NOMO-1 (cell line): ENCODE results near the gene HHATL.
A peak's percentile ranks its signal among the peaks of the same experiment; 100 is the strongest.

Experiments
- DNase-seq, 2 experiments: peaks; one replicate each; lab custom pipeline; 2025; ENCODE audit not compliant: unreplicated experiment in 2 of 2; lab: John Stamatoyannopoulos, UW

Gene HHATL, protein sequence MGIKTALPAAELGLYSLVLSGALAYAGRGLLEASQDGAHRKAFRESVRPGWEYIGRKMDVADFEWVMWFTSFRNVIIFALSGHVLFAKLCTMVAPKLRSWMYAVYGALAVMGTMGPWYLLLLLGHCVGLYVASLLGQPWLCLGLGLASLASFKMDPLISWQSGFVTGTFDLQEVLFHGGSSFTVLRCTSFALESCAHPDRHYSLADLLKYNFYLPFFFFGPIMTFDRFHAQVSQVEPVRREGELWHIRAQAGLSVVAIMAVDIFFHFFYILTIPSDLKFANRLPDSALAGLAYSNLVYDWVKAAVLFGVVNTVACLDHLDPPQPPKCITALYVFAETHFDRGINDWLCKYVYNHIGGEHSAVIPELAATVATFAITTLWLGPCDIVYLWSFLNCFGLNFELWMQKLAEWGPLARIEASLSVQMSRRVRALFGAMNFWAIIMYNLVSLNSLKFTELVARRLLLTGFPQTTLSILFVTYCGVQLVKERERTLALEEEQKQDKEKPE

DNA sequence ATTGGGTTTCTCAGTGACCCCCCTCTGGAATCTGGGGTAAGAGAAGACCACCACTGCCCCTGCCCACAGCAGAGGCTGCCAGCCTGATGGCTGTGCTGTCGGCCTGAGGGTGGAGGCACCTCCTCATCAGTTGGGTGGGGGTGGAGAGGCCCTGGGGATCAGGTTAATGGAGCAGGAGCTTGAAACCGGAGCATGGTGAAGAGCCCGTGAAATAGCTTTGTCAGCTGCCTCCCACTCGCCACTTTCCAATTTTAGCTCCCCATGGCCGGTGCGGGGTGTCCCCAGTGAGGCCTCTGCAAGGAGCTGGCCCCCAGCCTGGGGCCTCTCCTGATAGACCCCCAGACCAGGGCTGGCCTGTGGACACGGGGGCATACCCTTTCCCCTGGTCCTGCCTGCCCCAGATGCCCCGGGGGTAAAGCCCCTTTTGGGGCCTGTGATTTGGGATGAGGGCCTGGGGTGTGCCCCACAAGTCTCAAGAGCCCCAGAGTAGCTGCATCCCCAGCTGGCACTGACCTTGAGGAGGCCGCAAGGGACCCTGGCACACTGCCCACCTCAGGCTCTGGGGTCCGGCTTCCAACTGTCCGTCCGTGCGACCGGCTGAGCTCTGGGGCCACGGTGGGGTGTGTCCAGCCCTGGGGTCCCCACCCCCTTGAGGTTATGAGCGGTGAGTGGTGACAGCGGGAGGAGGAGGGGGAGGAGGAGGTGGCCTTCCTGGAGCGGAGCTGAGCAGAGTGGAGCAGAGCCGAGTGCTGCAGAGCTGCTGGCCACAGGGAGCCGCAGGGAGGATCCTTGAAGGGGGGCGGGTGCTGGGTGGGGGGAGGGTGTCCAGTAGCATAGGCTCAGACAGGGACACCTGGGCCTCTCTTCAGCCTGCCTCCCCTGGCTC, at the start of gene HHATL:
Gene HHATL, minus strand, starts transcription at position 733 of the 886 bp plus-strand sequence. CDS start 1,972 bp downstream, outside the sequence.
- DNase-seq: no peak

DNA sequence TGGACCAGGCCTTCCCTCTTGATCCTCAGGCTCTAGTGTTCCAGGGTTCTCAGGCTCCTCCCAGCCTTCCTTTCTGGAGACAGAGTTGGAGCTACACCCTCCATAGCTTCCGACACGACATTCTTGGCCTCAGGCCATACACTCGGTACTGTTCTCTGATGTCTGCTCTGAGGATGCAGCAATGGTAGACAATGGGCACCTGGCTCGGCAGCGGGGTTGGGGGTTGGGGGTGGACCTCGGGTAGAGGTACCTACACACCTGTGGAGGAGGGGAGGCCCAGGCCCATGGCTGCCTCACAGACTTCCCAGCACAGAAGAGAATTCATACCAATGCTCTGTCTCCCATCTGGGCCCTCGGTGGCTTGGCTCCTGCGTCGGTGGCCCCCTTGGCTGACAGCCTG, 49.0 kb upstream of the HHATL start:
- no peak for DNase-seq

DNA sequence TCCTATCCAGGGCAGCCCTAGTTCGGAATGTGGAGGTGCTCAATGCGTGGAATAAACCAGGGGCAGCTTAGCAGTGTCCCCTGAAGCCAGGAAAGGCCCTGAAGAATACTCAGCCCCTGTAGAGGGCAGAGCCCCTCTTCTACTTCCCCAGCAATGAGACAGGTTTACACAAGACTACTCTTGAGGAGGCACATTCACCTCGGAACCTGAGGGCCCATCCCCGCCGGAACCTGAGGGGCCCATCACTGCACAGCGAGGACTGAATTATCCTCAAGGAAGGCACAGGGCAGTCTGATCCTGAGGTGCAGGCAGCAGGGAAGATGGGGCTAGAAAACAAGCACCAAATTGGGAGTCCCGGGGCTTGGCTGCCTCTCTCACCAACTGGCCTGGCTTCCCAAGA, 48.2 kb upstream of the HHATL start:
- no peak for DNase-seq

DNA sequence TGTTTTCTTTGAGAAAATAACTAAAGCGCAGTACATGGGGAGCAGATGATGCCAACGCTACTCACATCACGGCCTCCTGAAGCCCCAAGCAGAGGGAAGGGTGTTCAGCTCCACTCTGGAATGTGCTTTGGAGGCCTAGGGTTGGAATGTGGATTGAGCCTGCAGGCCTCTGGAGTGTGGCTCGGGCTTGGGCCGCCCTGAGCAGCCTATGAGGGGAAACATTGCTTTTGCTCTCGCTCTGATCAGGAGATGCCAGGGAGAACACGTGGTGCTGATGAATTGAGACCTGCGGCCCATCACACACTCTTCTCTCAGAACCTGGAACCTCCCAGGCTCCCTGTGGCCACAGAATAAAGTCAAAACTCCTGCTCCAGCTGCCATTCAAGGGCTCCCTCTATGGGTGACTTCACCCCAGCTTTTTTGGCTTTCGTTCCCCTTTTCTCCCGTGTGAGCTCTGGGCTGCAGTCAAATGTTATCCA, 47.2 kb upstream of the HHATL start:
- DNase-seq: peak; percentile 26 to 40

DNA sequence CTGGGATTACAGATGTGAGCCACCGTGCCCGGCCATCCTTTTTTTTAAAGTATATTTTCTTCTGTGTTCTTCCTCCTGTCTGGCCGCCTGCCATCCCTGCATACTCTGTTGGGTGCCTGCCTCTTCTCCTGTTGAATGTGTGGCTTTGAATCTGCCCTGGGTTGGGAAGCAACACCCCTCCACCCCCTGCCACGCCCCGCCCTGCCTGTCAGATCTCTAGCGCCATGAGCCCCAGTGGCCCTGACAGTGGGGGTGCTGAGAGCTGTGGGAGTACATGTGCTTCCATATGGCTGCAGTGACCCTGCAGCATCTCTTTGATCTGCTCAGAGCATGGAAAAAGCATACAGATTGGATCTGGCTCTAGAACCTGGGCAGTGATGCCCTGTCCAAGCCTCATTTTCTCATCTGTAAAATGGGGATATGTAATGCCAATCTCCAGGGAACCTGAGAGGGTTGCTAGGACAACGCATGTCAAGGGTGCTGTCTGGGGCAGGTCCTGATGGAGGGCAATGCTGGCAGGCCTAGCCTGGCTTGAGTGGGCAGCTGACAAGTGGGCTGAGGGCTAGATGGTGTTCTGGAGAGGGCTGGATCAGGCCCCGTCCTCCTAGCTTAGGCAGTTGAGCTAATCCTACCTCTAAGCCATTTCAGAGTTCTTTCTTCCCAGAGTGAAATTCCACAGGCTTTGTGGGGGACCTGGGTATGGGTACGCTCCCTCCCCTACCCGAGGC, 46.6 kb upstream of the HHATL start:
- DNase-seq: no peak

DNA sequence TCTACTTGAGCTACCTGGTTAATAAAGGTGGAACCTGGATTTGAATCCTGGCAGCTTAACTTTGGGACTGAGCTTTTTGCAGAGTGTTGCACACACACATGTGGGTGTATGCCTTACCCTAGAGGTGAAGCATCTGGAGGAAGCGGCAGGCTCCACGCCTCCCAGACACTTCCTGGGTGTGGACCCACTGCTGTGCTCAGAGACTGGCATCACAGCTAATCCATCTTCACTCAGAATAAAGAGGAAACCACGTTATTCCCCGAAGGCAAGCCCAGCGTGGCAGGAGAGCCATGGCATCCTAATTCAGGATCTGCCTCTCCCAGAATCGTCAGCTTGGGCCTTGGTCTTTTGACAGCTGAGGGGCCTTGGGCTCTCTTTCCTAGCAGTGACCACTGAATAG, 45.0 kb upstream of the HHATL start:
- no peak for DNase-seq

DNA sequence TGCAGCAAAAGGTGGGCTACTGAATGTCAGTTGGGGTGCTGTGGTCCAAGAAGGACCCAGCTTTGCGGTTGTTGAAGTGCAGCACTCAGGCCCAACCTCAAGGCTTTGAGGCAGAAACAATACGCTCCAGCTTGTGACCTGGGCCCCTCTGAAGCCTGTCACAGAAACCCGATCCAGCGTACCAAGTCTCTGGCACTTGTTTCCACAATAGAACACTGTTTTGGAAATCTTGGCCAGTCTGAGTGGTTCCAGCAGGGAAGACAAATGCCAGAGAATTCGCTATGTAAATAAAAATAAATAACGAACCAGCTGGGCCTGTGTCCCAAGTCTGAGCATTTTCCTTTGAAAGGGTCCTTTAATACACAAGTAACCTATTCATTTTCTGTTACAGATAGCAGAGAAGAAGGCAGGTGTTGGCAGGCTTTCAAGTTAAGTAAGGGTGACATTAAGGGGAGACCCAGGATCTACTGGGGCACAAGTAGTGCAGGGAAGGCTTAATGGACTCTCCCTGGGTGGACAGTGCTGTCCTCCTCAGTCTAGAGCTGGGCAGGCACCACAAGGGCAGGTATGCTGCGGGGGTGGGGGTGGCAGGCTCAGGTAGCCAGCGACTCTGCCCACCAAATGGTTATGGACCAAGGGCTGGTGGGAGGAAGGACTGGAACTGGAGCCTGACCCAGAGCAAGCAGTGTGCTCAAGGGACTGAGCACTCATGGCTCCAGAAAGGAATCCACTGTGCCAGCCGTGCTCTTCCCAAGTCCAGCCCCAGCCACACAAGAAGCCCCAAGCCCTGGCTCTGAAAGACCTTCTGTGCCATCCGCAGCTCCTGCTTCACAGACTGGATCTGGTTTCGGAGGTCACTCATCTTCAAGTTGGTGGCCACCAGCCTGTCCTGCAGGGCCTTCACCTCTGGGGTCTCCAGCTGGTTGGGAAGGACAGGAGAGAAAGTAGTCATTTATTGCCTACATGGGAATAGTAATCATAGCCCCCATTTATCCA, 44.2 kb upstream of the HHATL start:
- no peak for DNase-seq

DNA sequence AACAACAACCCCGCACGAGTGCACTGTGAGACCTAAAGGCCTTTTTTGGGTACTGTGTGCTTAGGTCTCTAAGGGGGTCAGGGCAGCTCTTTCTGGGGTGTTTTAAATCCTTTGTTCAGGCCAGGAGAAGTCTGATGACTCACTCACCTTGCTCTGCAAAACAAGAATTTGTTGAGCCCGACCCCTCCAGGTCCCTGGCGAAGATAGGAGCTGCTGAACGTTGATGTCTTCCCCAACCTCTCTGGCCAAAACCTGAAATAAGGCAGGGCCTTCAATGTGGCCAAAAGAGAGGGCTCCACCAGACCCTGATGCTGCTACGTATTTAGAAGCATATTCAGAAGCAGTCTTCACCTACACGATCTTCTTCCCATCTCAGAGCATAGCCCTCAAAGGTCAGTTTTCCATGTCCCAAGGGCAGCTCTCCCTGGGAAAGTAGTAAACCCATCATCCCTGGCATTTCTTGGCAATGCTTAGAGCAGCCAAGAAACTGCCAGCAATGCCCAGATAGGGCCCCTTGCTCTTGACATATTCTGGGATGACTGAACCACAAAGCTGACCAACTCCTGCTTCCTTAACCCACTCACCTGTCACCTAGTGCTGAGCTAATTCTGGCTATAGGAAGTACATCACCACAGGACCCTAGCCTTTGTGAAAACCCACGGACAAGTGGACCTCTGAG, 43.3 kb upstream of the HHATL start:
- DNase-seq: no peak

DNA sequence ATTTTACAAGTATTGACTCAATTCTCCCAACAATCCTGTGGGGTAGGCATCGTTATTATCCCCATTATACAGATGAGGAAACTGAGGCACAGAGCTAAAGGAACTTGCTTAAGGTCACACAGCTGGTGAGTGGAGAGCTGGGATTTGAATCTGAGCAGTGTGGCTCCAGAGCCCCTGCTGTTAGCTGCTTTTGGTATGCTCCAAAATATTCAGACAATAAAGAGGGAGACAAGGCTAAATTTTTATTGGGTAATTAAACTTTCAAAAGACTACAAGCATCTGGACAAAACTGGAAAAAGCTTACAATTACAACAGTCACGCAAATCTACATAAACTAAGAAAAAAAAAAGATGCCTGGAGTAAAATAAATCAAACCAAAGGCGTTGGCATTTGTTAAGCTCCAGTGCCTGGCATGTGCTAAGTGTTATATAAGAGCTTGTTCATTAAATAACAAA, 42.7 kb upstream of the HHATL start:
- no peak for DNase-seq

DNA sequence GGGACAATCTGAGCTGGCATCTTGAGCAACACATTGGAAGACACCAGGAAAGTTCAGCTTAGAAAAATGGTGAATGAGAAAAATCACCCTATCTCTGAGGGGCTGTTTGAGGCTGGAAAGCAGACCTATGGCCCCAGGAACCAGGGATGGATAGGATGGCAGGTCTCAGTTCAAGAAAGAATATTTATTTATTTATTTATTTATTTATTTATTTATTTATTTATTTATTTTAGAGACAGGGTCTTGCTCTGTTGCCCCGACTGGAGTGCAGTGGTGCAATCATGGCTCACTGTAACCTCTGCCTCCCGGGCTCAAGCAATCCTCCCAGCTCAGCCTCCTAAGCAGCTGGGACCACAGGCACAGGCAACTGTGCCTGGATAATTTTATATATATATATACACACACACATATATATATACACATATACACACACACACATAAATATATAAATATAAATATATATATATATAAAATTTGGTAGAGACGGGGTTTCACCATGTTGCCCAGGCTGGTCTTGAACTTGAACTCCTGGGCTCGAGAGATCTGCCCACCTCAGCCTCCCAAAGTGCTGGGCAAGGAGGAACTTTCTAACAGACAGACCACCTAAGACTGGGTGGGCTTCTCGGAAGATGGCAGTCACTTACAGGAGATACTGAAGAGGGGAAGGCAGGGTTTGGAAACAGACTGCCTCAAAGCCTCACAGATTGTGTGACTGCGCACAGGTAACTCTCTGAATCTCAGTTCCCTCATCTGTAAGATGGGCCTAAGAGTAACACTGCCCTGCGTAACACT, 40.8 kb upstream of the HHATL start:
- DNase-seq: no peak

DNA sequence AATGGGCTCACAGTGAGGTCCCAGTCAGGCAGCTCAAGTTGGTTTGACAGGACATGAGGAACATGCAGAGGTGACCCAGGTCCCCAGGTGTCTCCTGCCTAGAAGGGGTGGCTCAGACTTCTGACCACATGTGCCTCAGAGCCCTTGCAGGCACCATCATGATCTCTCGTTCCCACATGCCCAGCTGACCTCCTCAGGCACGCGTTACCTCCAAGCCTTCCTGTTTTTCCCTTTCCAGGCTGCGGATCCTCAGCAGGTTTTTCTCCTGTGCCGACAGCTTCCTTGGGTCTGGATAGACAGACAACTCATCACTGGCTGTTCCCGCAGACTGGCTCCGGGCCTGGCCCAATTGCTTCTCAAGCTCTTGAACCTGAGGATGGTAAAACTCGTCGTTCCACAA, 40.1 kb upstream of the HHATL start:
- no peak for DNase-seq

DNA sequence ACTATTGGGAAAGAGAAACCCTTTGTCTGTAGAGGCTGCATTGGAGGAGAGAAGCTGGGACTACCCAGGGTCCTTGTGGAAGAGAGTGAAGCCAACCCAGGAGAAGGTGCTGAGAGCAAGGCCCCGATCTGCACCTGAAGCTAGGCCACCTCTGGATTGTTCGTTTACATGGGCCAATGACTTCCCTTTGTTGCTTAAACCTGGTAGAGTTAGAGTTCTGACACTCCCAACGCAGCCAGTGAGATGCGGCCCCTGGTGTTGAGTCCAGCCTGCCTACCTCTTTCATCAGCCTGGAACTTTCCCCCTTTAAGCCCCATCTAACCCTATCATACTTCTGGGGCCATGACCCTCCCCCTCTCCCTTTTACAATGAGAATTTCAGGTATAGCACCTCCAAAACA, 39.7 kb upstream of the HHATL start:
- DNase-seq: no peak

DNA sequence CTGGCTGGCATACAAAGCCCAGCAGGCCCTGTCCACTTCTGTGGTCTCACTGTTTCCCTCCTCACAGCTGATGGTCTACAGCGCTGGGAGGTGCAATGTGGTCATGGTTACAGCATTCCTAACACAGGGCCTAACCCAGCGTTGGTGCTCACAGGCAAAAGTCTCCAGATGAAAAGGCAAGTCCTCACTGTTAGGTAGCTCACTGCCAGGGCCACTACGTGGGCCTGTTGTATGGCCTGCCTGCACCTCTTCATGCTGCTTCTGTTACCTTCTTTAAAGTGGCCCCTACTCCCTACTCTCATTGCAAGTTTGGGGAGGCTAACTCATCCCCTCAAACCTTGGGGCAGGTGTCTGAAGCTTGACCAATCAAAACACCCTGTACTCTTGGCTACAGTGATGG, 39.2 kb upstream of the HHATL start:
- DNase-seq: no peak

DNA sequence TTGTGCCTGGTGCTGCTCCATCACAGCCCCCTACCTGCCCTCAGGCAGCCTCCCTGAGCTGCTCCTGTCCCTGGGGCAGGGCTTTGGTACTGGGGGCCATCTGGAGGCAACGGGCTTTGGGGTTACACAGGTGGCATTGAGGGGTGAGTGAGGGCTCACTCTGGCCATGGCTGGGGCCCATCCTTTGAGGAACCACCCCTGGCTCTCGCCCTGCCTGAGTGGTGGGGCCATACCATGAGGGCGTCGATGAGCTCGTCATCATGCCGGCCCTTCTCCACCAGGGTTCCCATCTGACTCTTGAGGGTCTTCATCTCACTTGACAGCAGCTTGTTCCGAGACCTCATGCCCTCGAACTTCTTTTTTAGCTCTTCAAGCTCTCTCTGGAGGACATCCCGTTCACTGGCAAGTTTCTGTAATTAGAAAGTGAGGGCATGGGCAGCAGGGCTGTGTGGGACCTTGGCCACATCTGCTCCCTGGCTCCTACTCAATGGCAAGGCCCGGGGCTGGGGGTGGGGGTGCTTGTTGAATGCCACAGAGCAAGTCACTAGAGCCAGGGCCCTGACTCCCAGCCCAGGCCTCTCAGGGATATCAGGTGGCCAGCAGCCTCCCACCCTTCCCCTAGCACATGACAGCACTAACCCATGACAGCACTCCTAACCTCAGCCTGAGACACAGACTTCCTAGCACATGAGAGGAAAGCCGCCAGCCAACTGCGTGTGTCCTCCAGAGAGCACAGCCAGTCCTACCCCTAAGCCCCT, 37.0 kb upstream of the HHATL start:
- DNase-seq: no peak

DNA sequence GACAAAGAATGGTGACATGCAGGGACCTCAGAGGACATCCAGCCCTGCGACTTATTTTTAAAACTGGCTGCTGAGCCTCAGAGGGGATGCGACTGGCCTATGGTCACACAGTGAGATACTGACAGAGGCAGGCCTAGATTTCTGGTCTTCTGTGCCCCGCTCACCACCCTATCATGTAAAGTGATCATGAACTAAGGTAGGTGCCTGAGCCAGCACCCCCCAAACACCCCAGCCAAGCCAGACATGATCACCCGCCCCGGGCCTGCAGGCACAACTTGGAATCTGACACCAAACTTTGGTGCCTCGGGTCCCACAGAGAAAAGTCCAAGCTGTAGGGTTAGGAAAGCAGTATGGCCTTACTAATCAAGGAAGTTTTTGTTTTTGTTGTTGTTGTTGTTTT, 33.9 kb upstream of the HHATL start:
- no peak for DNase-seq

DNA sequence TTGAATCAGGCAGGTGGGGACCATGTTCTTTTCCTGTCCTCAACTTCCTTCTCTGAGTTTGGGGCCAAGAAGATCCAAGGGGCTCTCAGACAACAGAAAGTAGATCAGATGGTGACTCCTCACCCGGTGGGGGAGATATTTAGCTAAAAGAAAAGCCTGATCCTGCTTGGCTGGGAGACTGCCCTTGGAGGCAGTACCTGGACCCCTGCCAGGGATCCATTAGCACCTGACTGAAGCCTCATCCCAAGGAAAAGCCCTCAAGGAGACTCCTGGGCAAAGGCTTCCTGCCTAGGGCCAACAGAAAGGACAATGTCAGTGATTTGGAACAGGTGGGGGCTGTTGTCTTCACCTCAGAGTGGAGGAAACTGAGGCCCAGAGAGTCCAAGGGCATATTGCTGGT, 33.5 kb upstream of the HHATL start:
- no peak for DNase-seq

DNA sequence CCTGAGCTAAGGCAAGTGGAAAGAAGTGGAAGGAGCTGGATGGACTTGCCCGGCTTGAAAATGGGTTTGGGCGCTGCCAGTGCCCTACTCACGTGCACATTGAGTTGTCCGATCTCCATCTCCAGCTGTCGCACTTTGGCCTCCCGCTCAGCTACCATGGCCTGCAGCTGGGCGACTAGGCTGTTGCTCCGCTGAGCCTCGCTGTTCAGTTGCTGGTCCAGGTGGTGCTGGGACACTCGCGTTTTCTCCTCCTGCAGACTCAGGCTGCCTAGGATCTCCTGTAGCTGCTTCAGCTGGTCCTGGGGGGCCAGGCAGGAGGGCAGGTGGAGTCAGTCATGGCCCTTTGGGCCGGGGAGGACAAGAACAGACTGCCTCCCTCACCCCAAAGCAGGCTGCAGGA, 33.0 kb upstream of the HHATL start:
- no peak for DNase-seq

DNA sequence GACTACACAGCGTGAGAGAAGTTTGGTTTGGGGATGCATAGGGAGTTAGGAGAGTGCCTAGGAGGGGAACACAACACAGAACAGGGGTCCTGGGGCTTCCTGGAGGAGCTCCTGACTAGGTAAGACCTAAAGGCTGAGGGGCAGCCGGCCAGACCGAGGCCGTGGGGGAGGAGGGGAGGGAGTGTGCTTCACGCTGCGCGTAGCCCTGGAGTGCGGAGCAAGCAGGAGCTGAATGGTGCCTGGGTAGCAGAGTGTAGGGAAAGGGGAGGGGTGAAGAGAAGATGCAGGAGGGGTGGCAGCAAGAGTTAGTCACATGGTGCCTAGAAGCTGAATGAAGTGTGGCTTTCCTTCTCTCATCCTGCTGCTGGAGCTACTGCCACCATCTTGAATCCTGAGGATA, 32.4 kb upstream of the HHATL start:
- DNase-seq: no peak
